GM19025 (cell line): ENCODE data around the gene DHRS2.
"Not testable (repeated sequence)": the region's sequence is repeated elsewhere in the genome, so short reads cannot be mapped to it uniquely, and the experiment has no call there.

ENCODE experiments used
- ATAC-seq: cut with Tn5 transposase; IDR thresholded peaks from one replicate; pipeline ENCODE4 v1.9.1; 2021; ENCODE audit warnings: mild to moderate bottlenecking, low read depth, moderate library complexity; ENCODE audit not compliant: unreplicated experiment

Gene DHRS2

GRCh38 chr14:23631702-23632460 is 4.3 kb upstream of the DHRS2 start:
- no peak for ATAC-seq

GRCh38 chr14:23632461-23633159 is 3.6 kb upstream of the DHRS2 start:
- ATAC-seq: no peak

- no peak for ATAC-seq
Measured at GRCh38 chr14:23633160-23633701, 2.9 kb upstream of the DHRS2 start.

- ATAC-seq: not testable (repeated sequence)
Measured at GRCh38 chr14:23634698-23635412, 1.3 kb upstream of the DHRS2 start.

GRCh38 chr14:23637312-23637654 is 1.1 kb downstream of the DHRS2 start:
- ATAC-seq: not testable (repeated sequence)

- not testable (repeated sequence) for ATAC-seq
Measured at GRCh38 chr14:23637655-23638413, 1.7 kb downstream of the DHRS2 start.

GRCh38 chr14:23638414-23639047 is 2.4 kb downstream of the DHRS2 start:
- no peak for ATAC-seq

GRCh38 chr14:23639048-23639890 is 3.1 kb downstream of the DHRS2 start:
- ATAC-seq: no peak

- no peak for ATAC-seq
Measured at GRCh38 chr14:23639891-23640523, 3.8 kb downstream of the DHRS2 start.

- ATAC-seq: no peak
Measured at GRCh38 chr14:23640524-23641141, 4.5 kb downstream of the DHRS2 start.

GRCh38 chr14:23641180-23641914 is 5.2 kb downstream of the DHRS2 start:
- ATAC-seq: no peak

- ATAC-seq: no peak
Measured at GRCh38 chr14:23641915-23642588, 5.9 kb downstream of the DHRS2 start.

GRCh38 chr14:23643533-23644194 is 7.5 kb downstream of the DHRS2 start:
- ATAC-seq: no peak

- ATAC-seq: no peak
Measured at GRCh38 chr14:23644195-23644918, 8.2 kb downstream of the DHRS2 start.

- ATAC-seq: no peak
Measured at GRCh38 chr14:23644919-23645336, 8.8 kb downstream of the DHRS2 start.

- ATAC-seq: no peak
Measured at GRCh38 chr14:23645504-23645811, 9.3 kb downstream of the DHRS2 start.
